HG03139 (cell line): ENCODE data around the gene UBTD1.
"Not testable (repeated sequence)": the region's sequence is repeated elsewhere in the genome, so short reads cannot be mapped to it uniquely, and the experiment has no call there.

Experiments
- ATAC-seq: cut with Tn5 transposase; IDR thresholded peaks from one replicate; pipeline ENCODE4 v1.9.1; 2021; ENCODE audit not compliant: unreplicated experiment

The UBTD1 gene, protein sequence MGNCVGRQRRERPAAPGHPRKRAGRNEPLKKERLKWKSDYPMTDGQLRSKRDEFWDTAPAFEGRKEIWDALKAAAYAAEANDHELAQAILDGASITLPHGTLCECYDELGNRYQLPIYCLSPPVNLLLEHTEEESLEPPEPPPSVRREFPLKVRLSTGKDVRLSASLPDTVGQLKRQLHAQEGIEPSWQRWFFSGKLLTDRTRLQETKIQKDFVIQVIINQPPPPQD

DNA sequence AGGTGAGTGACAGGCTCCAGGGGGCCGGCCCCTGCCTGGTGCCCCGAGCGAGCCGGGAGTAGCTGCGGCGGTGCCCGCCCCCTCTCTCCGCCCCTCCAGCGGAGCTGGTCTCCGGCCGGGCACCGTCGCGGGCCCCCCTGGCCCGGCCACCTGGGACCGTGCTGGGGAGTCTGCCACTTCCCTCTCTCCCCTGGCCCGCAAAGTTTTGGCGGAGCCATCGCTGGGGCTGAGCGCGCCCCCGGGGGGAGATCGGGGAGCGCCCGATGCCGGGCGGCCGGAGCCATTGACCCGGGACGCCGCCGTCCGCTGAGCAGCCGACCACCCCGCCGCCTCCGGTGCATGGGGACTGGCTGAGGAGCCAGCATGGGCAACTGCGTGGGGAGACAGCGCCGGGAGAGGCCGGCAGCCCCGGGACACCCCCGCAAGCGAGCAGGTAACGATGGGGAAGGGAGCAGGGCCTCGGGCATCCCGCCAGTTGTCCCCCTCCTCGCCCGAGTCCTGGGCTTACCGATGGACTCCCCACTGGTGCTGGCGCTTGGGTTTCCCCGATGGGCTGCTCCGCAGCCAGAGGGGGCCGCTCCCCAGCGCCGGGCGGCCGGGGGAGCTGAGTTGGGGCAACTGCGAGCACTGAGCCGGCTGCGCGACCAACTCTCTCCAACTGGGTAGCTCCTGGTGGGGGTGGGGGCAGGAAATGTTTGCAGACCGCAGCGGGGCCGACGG lies at the start of gene UBTD1:
UBTD1 (plus strand) TSS at position 84 of the 720 bp plus-strand sequence; CDS start at position 364, 280 bp downstream.
- no peak for ATAC-seq

DNA sequence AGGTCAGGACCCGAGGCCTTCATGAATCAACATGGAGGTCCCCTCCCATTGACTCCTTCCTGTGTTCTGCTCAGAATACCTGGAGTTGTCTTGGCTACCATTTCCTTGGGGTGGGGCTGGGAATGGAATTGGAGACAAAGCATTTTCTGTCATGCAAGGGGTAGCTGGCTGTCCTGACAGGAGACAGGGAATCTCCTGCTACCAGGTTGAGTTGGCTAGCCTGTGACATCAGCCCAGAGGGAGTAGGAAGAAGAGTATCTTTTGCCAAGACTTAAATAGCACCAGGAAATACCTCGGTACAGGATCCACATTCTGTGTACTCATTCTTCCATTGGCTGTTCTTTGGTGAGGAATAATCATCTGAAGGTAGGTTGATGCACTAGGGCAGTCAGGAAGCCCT lies 47.9 kb upstream of the UBTD1 start:
- ATAC-seq = no peak

- no peak for ATAC-seq
These were observed 47.1 kb upstream of the UBTD1 start for GRCh38 chr10:97451605-97452004.

- no peak for ATAC-seq
These were observed 46.4 kb upstream of the UBTD1 start for GRCh38 chr10:97452352-97452751.

- no peak for ATAC-seq
These were observed 44.2 kb upstream of the UBTD1 start for GRCh38 chr10:97454330-97455036.

DNA sequence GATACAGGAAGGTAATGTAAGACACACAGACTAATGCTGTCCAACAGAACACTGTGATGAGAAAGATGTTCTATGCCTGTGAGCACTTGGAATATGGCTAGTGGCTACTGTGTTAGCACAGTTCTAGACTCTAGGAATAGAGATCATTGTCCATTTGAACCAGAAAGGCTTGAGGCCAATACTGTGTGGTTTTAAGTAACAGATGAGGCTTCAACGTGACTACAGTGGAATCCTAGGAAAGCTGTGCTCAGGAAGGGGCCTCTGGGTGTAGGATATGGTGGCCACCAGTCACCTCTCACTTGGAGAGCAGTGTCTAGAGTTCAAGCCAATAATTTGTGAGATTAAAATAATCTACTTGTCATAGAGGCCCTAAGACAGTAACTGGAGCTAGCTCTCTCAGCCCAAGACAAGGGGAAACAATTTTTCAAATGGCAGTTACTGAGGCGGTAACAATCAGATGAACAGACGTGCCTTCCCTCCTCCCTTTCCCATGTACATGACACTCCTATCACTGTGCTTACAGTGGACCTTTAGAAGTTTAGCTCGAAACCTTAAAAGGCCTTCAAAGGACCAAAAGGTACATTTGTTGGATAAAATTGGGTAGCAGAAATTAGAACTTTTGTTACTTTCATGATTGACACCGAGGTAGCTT lies 42.6 kb upstream of the UBTD1 start:
- no peak for ATAC-seq

GRCh38 chr10:97456686-97457065 lies 42.0 kb upstream of the UBTD1 start:
- ATAC-seq = no peak

DNA sequence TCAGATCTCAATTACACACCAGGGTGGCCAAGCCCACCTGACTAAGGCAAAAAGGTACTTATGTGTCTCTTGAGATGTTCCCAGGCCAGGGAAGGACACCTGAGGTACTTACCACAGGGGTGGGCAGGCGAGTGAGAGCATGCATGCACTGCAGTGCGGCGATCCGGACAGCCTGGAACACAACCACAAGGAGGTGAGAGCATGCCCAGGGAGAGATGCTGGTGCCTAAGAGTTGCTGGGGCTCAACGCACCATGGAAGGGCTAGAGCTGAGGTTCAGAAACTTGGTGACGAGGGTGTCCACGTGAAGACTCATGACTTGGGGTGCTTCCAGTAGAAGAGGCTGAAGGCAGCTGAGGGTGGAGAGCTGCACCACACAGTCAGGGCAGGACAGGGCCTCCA lies 39.6 kb upstream of the UBTD1 start:
- ATAC-seq = no peak

DNA sequence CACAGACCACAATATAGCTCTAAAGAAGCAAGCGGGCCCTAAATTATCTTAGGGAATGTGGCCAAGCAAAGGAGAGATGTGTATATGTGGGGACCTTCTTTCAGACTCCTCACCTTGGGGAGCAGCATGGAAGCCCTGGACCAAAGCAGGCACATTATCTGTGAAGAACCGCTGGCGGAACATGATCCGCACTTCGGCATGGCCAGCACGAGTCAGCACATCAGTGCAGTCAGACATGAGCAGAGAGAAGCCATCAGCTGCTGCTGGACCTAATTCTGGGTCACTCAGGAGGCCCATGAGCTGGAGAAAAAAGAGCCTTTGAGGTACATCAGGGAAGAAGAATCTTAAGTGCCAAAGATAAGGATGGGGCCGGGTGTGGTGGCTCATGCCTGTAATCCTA lies 38.8 kb upstream of the UBTD1 start:
- ATAC-seq = no peak

- no peak for ATAC-seq
These were observed 36.4 kb upstream of the UBTD1 start for GRCh38 chr10:97462309-97462708.

DNA sequence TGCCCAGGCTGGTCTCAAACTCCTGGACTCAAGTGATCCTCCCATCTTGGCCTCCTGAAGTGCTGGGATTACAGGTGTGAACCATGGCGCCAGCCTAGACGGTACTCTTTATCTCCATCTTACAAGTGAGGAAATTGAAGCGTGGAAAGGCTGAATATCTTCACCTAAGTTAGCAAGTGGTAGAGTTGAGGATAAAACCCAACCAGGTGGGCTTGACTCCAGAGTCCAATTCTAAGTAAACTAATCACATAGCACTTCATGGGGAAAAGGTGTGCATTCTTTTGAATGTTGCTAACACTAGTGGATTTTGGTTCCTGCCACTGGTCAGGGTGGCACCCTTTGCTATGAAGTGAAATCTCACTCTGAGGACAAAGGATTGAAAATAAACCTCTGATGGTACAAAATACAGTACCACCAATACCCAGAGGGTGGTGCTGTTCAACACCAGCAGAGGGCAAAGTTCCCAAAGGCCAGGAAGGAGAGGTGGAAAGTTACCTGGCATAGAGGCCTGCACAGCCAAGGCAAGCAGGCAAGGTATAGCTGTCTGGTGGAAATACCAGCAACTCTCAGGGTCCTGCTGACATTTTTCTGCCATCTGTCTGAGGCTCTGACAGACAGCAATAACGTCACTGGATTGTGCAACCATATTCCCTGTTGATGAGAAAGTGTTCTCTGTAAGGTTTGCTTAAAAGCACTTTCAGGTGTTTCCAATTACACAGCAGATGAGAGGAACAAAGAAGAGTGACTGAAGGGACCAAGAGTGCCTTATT lies 35.2 kb upstream of the UBTD1 start:
- no peak for ATAC-seq

DNA sequence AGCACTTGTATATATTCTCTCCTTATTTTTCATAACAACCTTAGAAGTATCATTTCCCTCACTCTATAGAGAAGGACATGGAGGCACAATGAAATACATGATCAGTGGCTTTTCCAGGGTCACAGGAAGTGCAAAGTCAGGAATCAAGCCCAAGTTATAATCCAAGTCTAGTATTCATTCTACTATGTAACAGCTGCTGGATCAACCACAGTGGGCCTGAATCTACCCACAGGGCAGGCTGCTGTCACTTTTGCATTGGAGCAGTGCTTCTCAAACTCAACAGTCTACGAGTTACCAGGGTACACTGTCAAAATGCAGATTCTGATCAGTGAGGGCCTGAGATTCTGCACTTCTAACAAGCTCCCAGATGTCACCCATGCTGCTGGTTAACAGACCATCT lies 34.5 kb upstream of the UBTD1 start:
- no peak for ATAC-seq

GRCh38 chr10:97465982-97466381 lies 32.7 kb upstream of the UBTD1 start:
- no peak for ATAC-seq

DNA sequence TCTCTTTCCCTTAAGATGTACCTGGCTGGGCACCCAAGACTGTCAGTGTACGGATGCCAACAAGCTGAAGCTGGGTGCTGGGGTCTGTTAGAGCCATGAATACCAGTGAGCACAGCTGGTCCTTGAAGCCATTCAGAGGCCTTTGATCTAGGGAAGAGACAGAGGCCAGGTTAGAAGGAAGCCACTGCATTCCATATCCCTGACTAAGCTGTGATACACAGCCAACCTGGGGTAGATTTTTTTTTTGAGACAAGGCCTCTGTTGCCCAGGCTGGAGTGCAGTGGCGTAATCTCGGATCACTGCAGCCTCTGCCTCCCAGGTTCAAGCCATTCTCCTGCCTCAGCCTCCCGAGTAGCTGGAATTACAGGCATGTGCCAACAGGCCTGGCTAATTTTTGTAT lies 32.0 kb upstream of the UBTD1 start:
- no peak for ATAC-seq

DNA sequence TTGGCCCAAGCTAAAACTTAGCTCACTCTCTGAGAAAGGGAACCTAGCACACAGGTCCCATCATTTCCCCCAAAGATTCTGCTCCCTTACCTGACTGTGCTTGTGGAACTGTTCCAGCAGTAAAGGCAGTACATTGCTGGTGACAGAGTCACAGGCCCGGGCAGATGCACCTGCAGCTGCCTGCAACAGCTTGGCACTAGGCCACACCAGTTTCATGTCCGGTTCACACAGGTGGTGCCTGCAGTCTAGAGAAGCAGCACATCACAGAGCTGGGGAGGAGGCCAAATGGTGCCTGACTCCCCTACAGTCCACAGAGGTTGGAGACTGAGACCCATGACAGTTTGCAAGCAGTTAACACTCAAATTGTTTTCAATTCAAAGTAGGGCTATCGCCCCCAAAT lies 30.6 kb upstream of the UBTD1 start:
- ATAC-seq = no peak

DNA sequence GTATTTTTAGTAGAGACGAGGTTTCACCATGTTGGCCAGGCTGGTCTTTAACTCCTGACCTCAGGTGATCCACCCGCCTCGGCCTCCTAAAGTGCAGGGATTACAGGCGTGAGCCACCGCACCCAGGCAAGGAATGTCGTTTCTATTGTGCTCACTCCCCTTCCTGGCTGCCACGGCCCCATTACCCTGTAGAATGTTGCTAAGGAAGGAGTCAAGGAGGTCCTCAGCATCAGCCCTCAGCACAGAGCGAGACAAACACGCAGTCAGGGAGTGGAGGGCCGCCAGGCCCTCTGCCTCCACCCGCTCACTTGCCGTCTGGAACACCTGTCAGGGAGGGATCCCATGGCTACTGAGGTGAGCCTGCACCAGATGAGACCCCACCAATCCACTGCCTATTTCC lies 29.9 kb upstream of the UBTD1 start:
- not testable (repeated sequence) for ATAC-seq

DNA sequence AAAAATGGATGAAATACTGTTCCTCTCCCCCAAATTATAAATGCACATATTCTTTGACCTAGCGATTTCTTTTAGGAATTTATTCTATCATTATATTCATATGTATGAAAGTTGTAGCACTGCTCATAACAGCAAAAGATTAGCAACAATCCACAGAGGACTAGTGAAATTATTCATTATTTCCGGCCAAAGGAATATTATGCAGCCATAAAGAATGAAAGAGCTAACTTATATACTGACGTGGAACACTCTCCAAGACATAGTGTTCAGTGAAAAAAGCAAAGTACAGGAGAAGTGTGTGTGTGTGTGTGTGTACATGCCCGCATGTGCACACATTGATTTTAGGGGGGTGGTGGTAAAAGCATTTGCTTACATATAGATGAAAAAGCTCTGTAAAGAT lies 23.8 kb upstream of the UBTD1 start:
- no peak for ATAC-seq

DNA sequence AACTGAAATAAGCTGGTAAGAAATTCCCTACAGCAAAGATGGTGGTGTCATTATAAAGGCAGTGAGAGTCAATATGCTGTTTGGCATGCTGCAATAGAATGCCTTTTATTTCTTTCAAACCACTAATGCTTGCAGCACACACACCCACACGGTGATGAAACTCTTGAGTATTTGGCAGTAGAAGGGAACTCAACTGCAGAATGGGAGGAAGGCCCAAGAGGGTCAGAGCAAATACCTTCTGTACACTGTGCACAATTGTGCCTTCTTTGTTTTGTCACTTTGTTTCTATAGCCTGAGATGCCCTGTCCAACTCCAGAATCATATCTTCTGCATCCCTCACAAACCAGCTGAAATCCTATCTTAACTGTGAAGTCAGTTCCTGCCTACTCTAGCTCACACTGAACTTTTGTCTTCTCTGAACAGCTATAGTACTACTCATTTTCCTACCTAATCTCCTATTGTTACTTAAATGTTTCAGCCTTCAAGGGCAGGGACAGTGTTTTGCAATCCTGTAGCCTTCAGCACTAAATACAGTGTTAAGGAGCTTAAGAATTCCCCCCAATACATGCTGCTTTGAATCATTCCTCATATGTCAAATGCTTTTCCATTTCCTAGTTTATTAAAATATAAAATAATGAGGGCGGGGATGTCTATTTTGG lies 22.7 kb upstream of the UBTD1 start:
- ATAC-seq = no peak

GRCh38 chr10:97479410-97479809 lies 19.3 kb upstream of the UBTD1 start:
- not testable (repeated sequence) for ATAC-seq

DNA sequence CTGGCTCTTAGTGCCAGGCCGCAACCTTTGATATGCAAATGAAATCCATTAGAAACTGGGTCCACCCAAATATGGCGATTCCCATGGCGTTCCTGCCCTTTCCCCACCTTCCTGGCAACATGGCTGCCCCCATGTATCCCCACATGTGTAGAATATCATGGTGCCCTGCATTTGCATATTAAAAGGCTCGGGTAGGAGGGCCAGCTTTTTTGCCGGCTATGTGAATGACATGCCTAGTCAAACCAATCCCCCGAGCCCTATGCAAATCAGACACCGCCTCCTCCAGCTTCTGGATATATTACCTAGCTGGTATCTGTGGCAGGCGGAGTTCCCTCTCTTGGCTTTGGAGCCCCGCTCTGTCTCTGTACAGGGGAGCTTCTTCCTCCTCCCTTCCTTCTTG lies 18.8 kb upstream of the UBTD1 start:
- no peak for ATAC-seq
